ENCODE measurements around the gene PTGDR. TPM values are rescaled to one million over a fixed set of nuclear protein-coding genes. Genes with fewer than 3 reads are reported as not detected.

Gene PTGDR
- total RNA-seq, 1 donor = 1.8 TPM

DNA sequence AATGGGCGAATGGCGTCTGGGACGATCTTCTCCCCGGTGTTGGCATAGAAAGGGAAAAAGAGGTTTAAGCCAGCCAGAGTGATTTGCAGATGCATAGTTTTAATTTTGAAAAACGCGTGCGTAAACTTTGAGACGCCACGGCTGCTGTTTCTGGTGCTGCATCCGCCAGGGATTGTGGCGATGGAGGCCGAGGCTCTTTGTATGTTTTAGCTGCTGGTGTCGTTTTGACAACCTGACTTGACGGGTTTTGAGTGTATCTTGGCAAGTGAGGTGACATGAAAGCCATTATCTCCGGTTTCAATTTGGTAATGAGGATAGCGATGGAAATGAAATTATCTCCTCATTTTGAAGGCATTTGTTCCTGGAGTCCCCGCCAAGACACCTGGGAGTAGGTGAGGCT, 1.6 kb downstream of the PTGDR start:
- TF ChIP-seq, protein P1, sequence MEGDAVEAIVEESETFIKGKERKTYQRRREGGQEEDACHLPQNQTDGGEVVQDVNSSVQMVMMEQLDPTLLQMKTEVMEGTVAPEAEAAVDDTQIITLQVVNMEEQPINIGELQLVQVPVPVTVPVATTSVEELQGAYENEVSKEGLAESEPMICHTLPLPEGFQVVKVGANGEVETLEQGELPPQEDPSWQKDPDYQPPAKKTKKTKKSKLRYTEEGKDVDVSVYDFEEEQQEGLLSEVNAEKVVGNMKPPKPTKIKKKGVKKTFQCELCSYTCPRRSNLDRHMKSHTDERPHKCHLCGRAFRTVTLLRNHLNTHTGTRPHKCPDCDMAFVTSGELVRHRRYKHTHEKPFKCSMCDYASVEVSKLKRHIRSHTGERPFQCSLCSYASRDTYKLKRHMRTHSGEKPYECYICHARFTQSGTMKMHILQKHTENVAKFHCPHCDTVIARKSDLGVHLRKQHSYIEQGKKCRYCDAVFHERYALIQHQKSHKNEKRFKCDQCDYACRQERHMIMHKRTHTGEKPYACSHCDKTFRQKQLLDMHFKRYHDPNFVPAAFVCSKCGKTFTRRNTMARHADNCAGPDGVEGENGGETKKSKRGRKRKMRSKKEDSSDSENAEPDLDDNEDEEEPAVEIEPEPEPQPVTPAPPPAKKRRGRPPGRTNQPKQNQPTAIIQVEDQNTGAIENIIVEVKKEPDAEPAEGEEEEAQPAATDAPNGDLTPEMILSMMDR (IDR thresholded peaks at IDR 0.05; ENCODE audit: insufficient read depth, low read length) = no peak
- DNase-seq (ENCODE audit: low read depth) = no peak
- peak overlapping the region; percentile 70 for H3K4me3 ChIP-seq (ENCODE audit: low read depth, low read length)

DNA sequence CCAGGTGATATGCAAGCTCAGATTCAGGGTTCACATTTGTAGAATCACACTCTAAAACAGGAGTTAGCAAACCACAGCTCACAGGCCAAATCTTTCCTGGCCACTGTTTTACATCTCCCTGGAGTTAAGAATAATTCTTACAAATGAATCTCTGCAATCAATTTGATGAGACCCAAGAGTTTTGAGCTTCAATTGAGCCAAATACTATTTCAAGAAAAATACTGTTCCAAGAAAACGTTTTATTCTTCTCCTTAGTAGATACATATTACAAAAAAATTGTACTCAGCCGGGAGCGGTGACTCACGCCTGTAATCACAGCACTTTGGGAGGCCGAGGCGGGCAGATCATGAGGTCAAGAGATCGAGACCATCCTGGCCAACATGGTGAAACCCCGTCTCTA, 2.5 kb downstream of the PTGDR start:
- peak; percentile 47 for DNase-seq (ENCODE audit: low read depth)
- no peak overlapping the region for H3K4me3 ChIP-seq (ENCODE audit: low read depth, low read length)
- TF ChIP-seq, protein P1 (IDR thresholded peaks at IDR 0.05; ENCODE audit: insufficient read depth, low read length) = no peak

DNA sequence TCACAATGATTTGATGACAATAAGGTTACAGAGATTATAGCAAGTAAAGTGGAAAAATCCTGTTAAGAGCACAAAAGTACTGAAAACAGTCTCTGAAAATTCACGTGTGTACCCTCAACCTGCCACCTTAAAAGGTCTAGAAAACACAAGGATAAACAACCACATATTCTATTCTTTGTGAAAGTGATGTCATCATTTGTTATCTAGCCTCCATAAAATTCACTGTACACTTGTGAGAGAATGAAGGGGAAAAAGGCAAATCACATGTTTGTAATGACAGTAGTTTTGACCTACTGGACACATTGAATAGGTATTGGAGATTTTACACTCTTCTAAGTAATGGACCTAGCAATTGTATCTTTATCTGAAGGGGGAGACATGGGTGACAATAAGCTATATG, 4.0 kb downstream of the PTGDR start:
- no peak overlapping the region for H3K4me3 ChIP-seq (ENCODE audit: low read depth, low read length)
- DNase-seq (ENCODE audit: low read depth) = no peak
- TF ChIP-seq, protein P1 (IDR thresholded peaks at IDR 0.05; ENCODE audit: insufficient read depth, low read length) = no peak

DNA sequence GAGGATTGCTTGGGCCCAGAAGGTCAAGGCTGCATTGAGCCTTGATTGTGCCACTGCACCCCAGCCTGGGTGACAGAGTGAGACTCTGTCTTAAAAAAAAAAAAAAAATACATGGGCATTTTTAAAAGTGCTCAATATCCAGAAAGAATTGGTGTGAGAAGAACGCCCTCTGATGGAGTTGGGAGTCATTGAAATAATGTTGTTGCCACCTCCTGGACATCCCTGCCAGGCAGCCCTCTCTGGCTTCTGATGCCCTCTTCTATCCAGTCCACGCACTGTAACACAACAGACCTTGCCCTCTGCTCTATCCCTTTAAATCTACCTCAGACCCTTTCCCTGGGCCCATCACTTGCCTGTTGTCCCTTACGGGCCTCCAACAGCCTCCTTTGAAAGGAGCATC, 4.9 kb downstream of the PTGDR start:
- H3K4me3 ChIP-seq (ENCODE audit: low read depth, low read length) = no peak overlapping the region
- TF ChIP-seq, protein P1 (IDR thresholded peaks at IDR 0.05; ENCODE audit: insufficient read depth, low read length) = peak; percentile 41
- DNase-seq (ENCODE audit: low read depth) = peak; percentile 61

DNA sequence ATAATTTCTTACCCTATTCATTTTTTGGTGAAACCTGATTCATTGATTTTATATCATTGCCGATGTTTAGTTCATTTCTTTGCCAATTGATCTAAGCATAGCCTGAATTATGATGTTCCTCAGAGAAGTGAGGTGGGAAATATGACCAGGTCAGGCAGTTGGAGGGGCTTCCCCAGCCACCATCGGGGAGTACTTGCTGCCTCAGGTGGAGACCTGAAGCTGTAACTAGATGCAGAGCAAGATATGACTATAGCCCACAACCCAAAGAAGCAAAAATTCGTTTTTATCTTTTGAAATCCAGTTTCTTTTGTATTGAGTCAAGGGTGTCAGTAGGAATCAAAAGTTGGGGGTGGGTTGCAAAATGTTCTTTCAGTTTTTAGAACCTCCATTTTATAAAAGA, 7.9 kb downstream of the PTGDR start:
- no peak overlapping the region for H3K4me3 ChIP-seq (ENCODE audit: low read depth, low read length)
- no peak for DNase-seq (ENCODE audit: low read depth)
- TF ChIP-seq, protein P1 (IDR thresholded peaks at IDR 0.05; ENCODE audit: insufficient read depth, low read length) = no peak

DNA sequence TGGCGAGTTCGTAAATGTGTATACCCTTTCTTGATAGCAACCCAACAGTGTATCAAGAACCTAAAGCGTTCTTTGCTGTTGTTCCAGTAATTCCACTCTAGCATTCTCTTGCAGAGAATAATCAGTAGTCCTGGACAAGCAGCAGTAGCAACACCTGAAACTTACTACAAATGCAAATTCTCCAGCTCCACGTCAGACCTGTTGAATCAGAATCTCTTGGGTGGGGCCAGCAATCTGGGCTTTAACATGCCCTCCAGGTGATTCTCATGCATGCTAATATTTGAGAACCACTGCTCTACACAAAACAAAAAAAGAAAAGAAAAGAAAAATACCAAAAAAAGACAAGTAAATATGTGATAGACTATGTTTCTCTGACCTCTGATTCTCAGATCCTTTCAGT, 10.1 kb downstream of the PTGDR start:
- TF ChIP-seq, protein P1 (IDR thresholded peaks at IDR 0.05; ENCODE audit: insufficient read depth, low read length) = no peak
- DNase-seq (ENCODE audit: low read depth) = no peak
- H3K4me3 ChIP-seq (ENCODE audit: low read depth, low read length) = no peak overlapping the region

DNA sequence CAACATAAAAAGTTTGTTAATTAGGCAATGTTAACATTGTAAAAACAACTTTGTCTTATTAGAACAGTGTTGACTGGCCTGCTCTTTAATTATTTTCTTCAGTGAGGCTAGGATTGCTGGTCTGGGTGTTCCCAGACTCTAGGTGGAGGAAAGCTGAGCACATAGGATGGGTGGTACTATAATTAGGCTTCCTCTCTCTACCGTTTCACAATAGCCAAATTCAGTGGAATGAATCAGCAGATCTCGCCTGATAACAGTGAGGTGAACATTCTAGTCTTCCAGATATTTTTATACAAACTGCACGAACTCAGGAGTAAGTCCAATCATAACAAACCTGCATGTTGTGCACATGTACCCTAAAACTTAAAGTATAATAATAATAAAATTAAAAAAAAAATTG, 11.9 kb downstream of the PTGDR start:
- TF ChIP-seq, protein P1 (IDR thresholded peaks at IDR 0.05; ENCODE audit: insufficient read depth, low read length) = no peak
- H3K4me3 ChIP-seq (ENCODE audit: low read depth, low read length) = no peak overlapping the region
- DNase-seq (ENCODE audit: low read depth) = peak; percentile 88
